GM18526 (cell line): ENCODE measurements around the gene ZNF570.

Experiments
- POLR2A ChIP-seq: IDR thresholded peaks from 3 replicates; pipeline ENCODE4 v1.6.1; 2011; ENCODE audit not compliant: insufficient read length; ENCODE audit errors: extremely low read depth

The ZNF570 gene

DNA sequence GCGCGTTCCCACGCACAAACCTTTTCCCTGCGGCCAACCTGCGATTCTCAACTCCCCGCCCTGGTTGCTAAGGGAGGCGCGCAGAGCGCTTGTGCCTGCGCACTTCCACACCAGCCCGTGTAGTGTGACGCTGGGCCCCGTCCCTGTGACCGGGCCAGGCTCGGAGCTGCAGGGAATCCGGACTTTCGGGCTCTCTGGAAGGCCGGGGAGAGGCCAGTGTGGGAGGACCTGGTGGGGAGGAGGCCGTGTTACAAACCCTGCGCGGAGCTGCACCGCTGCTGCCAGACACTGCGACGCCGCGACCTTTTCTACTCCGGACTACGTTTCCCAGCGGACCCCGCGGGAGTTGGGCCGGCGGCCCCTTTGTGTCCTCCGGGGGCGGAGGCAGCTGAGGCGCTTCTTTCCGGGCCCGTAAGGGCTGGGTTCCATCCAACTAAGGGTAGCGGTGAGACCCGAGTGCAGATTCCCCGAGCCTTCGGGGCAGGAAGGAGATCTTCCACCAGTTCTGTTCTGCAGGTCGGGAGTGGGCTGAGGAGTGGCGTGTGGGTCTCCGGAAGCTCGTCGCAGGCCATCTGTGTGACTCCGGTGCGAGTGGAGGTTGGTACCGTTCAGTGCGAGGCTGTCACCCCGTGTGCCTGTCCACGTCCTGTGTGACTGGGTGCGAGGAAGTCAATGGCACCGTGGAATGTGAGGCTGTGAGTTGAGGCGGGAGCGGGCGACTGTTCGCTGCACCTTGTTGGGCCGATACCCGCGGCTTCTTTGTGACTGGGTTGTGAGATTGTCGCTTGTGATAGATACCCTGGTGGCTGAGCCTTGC lies at the start of gene ZNF570:
TSS of gene ZNF570 (plus strand) at position 396 of the 817 bp plus-strand sequence. CDS start 999 bp downstream, outside the sequence.
- peak; percentile 74 for TF ChIP-seq POLR2A

DNA sequence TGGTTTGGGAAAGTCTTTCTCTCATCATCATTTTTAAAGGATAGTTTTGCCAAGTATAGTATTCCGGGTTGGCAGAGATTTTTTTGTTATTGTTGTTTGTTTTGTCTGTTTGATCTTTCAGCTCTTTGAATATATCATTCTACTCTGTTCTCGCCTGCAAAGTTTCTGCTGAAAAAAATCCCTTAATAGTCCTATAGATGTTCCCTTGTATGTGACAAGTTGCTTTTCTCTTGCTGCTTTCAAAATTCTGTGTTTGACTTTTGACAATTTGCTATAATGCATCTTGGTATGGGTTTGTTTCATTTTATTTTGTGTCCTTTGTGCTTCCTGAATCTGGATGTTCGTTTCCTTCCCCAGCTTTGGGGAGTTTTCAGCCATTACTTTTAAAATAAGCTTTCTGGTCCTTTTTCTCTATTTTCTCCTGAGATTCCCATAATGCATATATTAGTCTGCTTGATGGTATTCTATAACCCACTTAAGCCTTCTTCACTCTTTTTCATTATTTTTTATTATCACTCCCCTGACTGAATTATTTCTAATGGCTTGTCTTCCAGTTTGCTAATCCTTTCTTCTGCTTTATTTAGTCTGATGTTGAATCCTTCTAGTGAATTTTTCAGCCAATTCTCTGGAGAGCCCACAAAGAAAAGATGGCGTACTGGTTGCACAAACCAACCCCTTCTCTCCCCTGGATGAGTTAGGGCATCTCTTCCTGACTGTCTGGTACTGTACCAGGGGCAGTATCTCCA lies 16.5 kb upstream of the ZNF570 start:
- TF ChIP-seq POLR2A, result no peak

DNA sequence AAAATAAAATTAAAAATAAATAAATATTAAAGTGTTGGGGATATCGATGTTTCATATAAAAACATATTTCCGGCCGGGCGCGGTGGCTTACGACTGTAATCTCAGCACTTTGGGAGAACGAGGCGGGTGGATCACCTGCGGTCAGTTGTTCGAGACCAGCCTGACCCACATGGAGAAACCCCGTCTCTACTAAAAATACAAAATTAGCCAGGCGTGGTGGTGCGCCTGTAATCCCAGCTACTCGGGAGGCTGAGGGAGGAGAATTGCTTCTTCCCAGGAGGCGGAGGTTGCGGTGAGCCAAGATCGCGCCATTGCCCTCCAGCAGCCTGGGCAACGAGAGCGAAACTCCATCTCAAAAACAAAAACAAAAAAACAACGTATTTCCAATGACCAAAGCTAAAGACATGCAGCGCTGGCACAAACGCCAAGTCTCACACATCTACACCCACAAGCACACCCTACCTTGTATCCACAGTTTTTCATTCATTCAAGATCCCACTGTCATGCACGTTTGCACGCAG lies 2.8 kb upstream of the ZNF570 start:
- TF ChIP-seq POLR2A, result no peak

GRCh38 chr19:37466798-37467607 lies 2.2 kb upstream of the ZNF570 start, which contains the start of gene ZNF569:
ZNF569 (minus strand) TSS chr19:37467444; CDS start chr19:37444921, 22,523 bp downstream.
- TF ChIP-seq POLR2A, result peak; percentile 74

DNA sequence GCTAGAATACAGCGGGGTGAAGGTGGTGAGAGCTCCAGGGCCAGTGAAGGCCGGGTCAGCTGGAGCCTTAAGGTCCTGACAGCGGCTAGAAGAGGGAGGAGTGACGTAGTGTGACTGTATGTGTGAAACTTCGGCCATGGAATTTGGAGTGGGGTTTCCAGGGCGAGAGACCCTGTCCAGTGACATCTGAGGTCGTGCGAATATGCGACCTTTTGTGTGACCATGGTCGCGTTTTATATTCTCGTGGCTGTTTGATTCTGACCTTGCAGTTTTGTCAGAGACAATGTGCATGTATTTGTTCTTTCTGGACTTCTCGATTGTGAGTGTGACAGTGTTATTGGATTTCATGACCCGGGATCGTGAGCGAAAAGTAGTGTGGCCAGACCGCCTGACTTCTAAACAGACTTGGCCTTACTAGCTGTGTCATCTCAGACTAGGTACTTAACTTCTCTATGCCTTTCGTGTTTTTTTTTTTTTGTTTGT lies 1.5 kb upstream of the ZNF570 start:
- TF ChIP-seq POLR2A, result no peak

DNA sequence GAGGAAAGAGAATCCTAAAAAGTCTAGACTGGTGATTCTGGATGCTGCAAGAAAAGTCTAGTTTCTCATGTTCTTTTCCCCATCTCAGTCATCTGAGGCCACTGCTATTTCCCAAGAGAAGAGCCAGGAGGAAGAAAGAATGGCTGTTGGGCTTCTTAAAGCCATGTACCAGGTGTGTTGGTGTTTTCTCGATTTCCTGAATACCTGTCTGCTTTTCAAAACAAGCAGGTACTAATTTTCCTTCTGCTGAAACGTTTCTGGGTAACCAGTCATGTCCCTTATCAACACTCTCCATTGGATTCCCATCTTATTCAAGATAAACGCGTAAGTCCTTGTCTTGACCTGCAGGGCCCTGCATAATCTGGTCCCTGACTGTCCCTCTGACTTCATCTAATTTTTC lies 1.1 kb downstream of the ZNF570 start:
- TF ChIP-seq POLR2A, result no peak

DNA sequence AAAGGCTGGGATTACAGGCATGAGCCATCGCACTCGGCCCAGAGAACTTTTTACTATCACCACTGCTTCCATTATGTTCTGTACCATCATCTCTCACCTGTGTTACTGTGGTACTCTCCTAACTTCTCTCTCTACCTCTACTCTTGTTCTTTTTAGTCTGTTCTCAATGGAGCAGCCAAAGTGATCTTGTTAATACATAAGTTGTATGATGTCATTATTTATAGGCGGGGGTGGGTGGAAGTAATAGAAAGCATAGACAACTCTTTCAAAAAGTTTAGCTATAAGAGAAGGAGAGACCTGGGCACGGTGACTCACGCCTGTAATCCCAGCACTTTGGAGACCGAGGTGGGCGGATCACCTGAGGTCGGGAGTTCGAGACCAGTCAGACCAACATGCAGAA lies 3.0 kb downstream of the ZNF570 start:
- TF ChIP-seq POLR2A, result no peak

DNA sequence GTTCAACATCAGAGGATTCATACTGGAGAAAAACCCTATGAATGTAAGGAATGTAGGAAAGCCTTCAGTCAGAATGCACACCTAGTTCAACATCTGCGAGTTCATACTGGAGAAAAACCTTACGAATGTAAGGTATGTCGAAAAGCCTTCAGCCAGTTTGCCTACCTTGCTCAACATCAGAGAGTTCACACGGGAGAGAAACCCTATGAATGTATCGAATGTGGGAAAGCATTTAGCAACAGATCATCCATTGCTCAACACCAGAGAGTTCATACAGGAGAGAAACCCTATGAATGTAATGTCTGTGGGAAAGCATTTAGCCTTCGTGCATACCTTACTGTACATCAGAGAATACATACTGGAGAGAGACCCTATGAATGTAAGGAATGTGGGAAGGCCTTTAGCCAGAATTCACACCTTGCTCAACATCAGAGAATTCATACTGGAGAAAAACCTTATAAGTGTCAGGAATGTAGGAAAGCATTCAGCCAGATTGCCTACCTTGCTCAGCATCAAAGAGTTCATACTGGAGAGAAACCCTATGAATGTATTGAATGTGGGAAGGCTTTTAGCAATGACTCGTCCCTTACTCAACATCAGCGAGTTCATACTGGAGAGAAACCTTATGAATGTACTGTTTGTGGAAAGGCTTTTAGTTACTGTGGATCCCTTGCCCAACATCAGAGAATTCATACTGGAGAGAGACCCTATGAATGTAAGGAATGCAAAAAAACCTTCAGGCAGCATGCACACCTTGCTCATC lies 15.4 kb downstream of the ZNF570 start:
- no peak for TF ChIP-seq POLR2A

- no peak for TF ChIP-seq POLR2A
Observed at GRCh38 chr19:37492213-37492612, 23.1 kb downstream of the ZNF570 start.

- no peak for TF ChIP-seq POLR2A
Observed at GRCh38 chr19:37505958-37506386, 36.8 kb downstream of the ZNF570 start.

GRCh38 chr19:37506387-37507166 lies 37.4 kb downstream of the ZNF570 start, which contains the start of gene ZNF793:
ZNF793 (plus strand) TSS chr19:37506939; CDS start chr19:37523440, 16,501 bp downstream.
- peak; percentile 56 for TF ChIP-seq POLR2A

GRCh38 chr19:37507167-37507464 lies 38.0 kb downstream of the ZNF570 start:
- TF ChIP-seq POLR2A, result no peak

DNA sequence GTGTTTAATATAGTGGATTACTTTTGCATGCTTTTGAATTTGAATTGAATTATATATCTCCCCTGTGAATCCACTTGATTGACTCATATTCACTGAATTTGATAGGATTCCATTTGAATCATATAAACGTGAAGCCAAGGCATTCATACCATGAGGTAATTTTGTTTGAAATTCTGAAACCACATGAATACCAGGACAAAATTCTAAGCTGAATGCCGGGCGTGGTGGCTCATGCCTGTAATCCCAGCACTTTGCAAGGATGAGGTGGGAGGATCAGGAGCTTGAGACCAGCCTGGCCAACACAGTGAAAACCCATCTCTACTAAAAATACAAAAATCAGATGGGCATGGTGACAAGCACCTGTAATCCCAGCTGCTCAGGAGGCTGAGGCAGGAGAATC lies 42.0 kb downstream of the ZNF570 start:
- no peak for TF ChIP-seq POLR2A

DNA sequence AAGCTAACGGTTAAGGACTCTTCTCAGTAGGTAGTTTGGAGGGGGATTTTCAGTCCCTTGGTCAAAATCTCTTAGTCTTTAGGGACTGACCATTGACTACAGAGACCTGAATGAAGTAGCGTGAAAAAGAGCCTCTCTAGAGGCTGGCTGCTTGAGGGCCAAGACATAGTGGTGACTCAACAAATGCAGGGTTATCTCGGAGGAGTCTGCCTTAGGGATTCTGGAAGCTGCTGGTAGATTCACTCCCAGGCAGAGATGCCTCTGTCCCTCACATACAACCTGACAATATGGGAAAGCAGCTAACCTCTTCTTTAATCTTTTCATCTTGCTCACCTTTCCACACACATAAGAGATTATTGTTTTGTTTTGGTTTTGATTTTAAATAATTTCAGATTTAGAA lies 42.7 kb downstream of the ZNF570 start:
- no peak for TF ChIP-seq POLR2A

DNA sequence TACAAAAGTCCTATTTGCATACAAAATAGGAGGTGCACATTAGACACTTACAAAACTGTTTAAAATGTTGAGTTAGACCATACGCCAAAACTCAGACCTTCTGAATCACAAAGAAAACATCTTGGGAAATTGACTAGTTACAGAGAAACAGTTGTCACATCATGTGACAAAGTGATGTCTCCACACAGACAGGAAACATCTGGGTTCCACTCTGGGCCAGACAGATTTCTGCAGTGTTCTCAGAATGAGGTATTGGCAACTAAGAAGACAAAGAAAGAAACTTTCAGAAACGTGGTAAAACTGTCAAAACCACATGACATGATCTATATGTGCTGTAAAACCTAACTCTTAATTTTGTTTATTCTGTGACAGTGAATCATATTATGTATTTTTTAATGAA lies 44.2 kb downstream of the ZNF570 start:
- no peak for TF ChIP-seq POLR2A
